Stimulated activated CD4-positive, alpha-beta T cell treated with anti-CD3 and anti-CD28 coated beads, Interleukin-15, amount 100 ng/mL, for 1 hour (primary cell): ENCODE data around the gene TOP3B.

Experiments used
- DNase-seq, 2 donors: peaks; one replicate each; pipeline ENCODE4 v3.0.0-alpha.2; 2020; ENCODE audit warnings: low read depth in 1 of 2, low spot score in 1 of 2

The TOP3B gene

GRCh38 chr22:21962655-21962949 is 20.0 kb downstream of the TOP3B start:
- no peak for DNase-seq

- DNase-seq = no peak
These were observed 20.5 kb downstream of the TOP3B start for GRCh38 chr22:21961886-21962654.

- no peak for DNase-seq
These were observed 21.3 kb downstream of the TOP3B start for GRCh38 chr22:21961127-21961867.

GRCh38 chr22:21960200-21961126 is 22.1 kb downstream of the TOP3B start:
- no peak for DNase-seq

- no peak for DNase-seq
These were observed 23.1 kb downstream of the TOP3B start for GRCh38 chr22:21959274-21960074.

GRCh38 chr22:21958360-21959273 is 24.0 kb downstream of the TOP3B start:
- DNase-seq = no peak

GRCh38 chr22:21952586-21953571 is 29.7 kb downstream of the TOP3B start, which contains the start of gene PPM1F:
Gene PPM1F, minus strand, starts transcription at chr22:21952848. Its CDS starts 6,800 bp downstream, at chr22:21946048.
- peak; percentile 90 to 91 for DNase-seq

- DNase-seq = no peak
These were observed 30.6 kb downstream of the TOP3B start for GRCh38 chr22:21951931-21952465.

- no peak for DNase-seq
These were observed 31.5 kb downstream of the TOP3B start for GRCh38 chr22:21951062-21951461.

- DNase-seq = no peak
These were observed 32.6 kb downstream of the TOP3B start for GRCh38 chr22:21949948-21950347.

- DNase-seq = no peak
These were observed 33.0 kb downstream of the TOP3B start for GRCh38 chr22:21949569-21949918.

- DNase-seq = no peak
These were observed 33.6 kb downstream of the TOP3B start for GRCh38 chr22:21948824-21949568.

GRCh38 chr22:21948390-21948789 is 34.2 kb downstream of the TOP3B start:
- DNase-seq = no peak

GRCh38 chr22:21947040-21948014 is 35.3 kb downstream of the TOP3B start:
- no peak for DNase-seq

- DNase-seq = no peak
These were observed 36.2 kb downstream of the TOP3B start for GRCh38 chr22:21946262-21946925.
